ENCODE data around the gene IFITM10. TPM values are rescaled to one million over a fixed set of nuclear protein-coding genes. Genes with fewer than 3 reads are reported as not detected.

Gene IFITM10
- 0.31 TPM for total RNA-seq

- DNase-seq: no peak
Observed at GRCh38 chr11:1750481-1750839, at the start of gene IFITM10. TSS of gene IFITM10 (minus strand) at chr11:1750595. CDS start at chr11:1750442, 153 bp downstream.

DNA sequence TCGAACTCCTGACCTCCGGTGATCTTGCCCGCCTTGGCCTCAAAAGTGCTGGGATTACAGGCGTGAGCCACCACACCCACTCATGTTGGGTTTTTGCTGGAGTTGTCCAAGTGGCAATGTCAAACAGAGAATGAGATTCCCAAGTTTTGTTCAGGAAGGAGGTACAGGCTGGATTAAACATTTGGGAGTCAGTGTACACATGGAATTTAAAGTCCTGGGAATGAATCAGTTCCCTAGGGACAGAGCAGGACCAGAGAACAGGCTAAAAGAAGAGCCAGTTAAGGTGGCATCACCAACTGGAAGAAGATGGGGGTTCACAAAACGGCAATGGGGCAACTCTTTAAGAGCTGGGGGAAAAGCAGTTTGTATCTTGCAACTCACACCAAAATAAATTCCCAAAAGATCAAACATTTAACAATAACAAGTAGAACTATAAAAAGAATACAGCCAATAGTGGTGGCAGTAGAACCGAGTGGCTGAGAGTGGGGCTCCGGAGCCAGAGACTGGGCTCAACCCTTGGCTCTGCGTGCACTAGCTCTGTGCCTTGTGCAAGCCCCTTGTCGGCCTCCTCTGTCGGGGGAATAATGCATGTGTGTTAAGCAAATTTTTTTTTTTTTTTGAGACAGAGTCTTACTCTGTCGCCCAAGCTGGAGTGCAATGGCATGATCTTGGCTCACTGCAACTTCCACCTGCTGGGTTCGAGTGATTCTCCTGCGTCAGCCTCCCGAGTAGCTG, 47.2 kb upstream of the IFITM10 start:
- DNase-seq: no peak

- DNase-seq: no peak
Observed at GRCh38 chr11:1796413-1797011, 46.1 kb upstream of the IFITM10 start.

DNA sequence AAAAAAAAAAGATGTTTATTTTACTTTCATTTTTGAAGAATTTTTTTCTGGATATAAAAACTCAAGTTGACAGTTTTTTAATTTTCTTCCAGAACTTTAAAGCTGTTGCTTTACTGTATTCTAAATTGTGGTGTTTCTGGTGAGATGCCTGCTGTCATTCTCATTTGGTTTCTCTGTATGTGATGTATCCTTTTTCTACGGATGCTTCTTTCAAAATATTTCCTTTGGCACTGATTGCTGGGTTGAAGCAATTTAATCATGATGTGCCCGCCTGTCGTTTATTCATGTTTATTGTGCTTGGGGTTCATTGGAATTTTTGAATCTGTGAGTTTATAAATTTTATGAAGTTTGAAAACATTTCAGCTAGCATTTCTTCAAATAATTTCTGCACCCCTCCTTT, 42.7 kb upstream of the IFITM10 start:
- no peak for DNase-seq

DNA sequence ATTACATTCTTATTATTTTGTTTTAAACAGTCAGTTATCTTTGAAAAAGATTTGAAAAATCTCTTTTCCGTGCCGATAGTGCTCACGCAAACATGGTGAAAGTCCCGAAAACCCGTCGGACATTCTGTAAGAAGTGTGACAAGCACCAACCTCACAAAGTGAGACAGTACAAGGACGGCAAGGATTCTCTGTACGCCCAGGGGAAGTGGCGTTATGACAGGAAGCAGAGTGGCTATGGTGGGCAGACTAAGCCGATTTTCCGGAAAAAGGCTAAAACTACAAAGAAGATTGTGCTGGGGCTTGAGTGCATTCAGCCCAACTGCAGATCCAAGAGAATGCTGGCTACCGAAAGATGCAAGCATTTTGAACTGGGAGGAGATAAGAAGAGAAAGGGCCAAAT, 42.1 kb upstream of the IFITM10 start:
- no peak for DNase-seq

GRCh38 chr11:1791912-1792311, 41.5 kb upstream of the IFITM10 start:
- DNase-seq: no peak

GRCh38 chr11:1786466-1786865, 36.1 kb upstream of the IFITM10 start:
- no peak for DNase-seq

- no peak for DNase-seq
Observed at GRCh38 chr11:1785749-1786413, 35.5 kb upstream of the IFITM10 start.

- no peak for DNase-seq
Observed at GRCh38 chr11:1784761-1785650, 34.6 kb upstream of the IFITM10 start.

DNA sequence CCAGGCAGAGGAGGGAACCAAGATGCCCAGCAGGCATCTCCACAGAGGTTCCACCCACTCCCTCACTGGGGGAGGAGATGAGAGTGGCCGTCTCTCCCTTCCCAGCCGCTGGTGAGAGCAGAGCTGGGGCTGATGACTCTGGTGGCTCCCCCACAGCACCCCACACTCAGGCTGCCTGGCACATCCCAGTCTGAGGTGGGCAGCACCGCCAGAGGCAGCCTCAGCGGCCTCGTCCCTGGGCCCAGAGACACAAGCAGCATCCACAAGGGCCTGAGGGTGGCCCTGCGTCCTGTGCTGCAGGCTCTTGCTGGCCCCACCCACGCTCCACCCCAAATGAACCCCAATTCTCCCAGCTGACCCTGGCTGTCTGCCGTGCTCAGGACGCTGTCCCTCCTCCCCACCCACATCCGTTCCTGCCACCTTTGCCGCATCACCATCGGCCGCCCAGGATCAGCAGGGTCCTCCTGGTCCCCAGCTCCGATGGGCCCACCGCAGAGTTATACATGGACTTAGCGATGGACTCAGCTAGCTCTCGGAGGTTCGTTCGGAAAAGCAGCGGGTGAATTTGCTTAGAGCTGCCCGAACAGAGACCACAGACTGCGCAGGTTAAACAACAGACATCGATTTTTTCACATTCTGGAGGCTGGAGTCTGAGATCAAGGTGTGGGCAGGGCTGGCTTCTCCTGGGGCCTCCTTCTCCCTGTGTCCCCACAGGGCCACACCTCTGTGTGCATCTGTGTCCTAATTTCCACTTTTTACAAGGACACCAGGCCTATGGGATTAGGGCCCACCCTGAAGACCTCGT, 33.5 kb upstream of the IFITM10 start:
- DNase-seq: no peak

- DNase-seq: no peak
Observed at GRCh38 chr11:1782831-1783724, 32.7 kb upstream of the IFITM10 start.

- DNase-seq: no peak
Observed at GRCh38 chr11:1782031-1782590, 31.7 kb upstream of the IFITM10 start.

GRCh38 chr11:1781593-1781975, 31.2 kb upstream of the IFITM10 start:
- no peak for DNase-seq

GRCh38 chr11:1780700-1781592, 30.6 kb upstream of the IFITM10 start:
- no peak for DNase-seq

DNA sequence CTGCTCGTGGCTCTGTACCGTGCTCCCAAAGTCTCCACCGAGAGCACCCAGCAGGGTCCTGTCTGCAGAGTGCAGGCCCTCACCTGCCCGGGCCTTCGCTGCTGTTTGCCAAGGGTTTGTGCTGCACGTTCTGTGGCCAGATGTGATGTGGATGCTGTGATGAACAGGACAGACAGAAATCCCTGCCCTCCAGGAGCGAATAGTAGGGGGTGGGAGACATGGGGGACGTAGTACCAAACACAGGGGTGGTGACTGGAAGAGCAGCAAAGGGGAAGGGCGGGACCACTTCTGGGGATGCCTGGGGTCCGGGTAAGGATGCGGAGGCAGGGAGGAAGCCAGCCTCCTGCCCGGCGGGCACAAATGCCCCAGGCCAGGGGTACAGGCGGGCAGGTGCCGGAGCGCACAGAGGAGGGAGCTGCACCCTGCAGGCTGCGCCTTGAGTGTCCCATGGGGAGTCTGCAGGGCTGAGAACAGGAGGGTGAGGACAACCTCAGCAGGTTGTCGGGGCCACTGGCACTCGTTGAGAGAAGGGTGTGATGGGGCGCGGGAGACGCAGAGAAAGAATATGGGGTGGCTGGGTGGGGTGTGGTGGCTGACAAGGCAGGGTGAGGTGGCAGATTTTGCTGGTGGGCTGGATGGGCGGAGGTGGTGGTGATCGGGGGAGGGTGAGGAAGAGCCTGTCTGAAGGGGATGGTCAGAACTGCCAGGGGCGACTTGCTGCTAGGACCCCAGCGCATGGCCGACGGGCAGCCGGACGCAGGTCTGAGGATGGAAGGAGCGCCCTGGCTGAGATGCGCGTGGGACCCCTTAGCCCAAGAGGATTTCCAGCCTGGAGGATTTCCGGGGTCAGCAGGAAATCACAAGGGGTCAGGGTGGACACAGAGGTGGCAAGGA, 29.7 kb upstream of the IFITM10 start:
- DNase-seq: no peak

- no peak for DNase-seq
Observed at GRCh38 chr11:1779034-1779805, 28.8 kb upstream of the IFITM10 start.

DNA sequence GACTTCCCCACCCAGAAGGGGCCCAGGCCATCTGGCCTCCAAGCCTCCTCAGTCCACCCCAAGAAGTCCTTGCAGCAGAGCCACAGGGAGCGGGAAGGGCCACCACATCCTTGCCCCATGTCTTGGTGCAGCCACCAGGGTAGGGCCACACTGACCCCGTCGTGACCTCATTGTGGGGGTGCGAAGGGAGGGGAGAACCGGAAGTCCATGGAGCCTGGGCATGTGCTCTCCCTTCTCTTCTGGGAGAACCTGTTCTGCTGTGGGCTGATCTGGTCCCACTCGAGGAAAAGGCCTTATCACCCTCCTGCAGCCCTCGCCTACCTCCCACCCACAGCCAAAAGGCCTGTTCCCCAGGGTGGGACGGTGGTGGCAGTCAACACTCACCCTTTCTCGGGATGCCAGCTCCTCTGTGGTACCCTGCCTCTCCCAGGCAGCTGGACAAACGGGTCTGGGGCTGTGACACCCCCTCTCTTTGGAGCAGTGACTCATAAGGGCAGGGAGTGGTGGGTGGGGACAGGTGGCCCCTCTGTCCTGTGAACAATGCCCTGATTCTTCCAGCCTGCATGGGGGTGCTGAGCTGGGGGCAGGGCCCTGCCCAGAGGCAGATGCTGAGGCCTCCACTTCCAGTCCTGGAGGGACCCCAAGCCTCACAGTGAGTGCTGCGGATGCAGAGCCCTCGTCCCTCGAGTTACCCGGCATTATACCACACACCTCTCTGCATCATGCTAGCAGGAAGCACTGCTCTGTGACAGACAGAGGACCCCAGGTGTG, 27.9 kb upstream of the IFITM10 start:
- no peak for DNase-seq
